HL-60/S4 (cell line): ENCODE measurements around the gene FAM90A1.
"Not testable (repeated sequence)": the region's sequence is repeated elsewhere in the genome, so short reads cannot be mapped to it uniquely, and the experiment has no call there.

ENCODE experiments used
- in situ Hi-C: fragments of 300-500 bp; cut with MboI; formaldehyde crosslinking; loops from 2 replicates; pipeline ENCODE4 v1.14.3; 2022; ENCODE audit warnings: low sequenced_read_pairs

FAM90A1 gene

DNA sequence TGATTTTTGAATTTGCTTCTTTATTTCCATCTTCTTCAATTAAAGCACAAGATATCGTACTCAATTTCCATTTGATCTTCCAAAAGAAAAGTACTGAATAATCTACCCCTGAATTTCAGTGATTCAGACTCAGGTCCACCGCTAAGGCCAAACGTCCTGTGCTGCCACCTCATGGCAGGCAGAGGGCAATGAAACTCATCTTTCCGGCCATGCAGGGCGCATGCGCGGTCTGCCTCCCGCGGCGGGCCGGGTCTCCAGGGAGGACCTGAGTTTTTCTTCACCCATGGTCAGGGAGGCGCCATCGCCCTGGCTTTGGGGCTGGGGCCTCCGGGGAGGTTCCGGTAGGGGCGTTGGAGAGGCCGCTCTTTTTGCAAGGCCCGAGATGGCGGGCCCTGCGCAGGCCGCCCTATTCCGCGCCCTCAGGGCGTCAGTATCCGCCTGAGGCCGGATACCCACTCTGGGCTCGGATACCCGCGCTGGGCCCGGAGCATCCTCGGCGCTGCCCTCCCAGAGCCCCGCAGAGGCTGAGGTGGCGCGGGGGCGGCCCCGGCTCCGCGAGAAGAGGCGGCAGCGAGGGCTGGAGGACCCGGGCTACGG lies 47.3 kb downstream of the FAM90A1 start:
- in situ Hi-C loops = not testable (repeated sequence)

GRCh38 chr12:8172911-8173310 lies 54.5 kb downstream of the FAM90A1 start:
- in situ Hi-C loops = not testable (repeated sequence)
